ENCODE data around the gene CACNA1B. TPM values are rescaled to one million over a fixed set of nuclear protein-coding genes. Genes with fewer than 3 reads are reported as not detected.

The CACNA1B gene
- polyA plus RNA-seq, 1 experiment, result 0.01 TPM

DNA sequence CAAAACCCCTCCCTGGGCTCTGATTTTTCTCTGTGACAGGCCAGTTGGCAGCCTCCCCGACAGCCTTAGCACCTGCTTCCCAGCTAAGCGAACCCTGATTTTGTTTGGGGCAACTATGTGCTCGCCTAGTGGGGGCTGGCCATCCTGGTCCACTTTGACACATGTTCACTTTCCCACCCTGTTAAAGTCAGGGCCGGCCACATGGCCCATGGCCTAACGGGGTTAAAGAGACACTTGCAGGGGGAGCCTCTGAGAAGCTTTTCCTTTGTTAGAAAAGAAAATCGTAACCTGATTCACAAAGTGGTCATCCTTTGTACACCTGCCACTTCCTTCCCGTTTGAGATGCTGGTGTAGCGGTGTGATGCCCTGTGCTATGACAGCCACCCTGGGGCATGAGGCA is 1.3 kb upstream of the CACNA1B start:
- no peak overlapping the region for H3K27ac ChIP-seq (ENCODE audit: low read depth, low read length)
- peaks cover 34% of the 10 kb centered on the region; the same call in 1 of the 2 replicates for H3K9me3 ChIP-seq (ENCODE audit: control insufficient read depth, insufficient read depth, low read length)
- no peak overlapping the region for H3K4me3 ChIP-seq (ENCODE audit: low read depth, low read length)
- DNase-seq (ENCODE audit: low read depth, low spot score), result no peak
- TF ChIP-seq, protein P1, sequence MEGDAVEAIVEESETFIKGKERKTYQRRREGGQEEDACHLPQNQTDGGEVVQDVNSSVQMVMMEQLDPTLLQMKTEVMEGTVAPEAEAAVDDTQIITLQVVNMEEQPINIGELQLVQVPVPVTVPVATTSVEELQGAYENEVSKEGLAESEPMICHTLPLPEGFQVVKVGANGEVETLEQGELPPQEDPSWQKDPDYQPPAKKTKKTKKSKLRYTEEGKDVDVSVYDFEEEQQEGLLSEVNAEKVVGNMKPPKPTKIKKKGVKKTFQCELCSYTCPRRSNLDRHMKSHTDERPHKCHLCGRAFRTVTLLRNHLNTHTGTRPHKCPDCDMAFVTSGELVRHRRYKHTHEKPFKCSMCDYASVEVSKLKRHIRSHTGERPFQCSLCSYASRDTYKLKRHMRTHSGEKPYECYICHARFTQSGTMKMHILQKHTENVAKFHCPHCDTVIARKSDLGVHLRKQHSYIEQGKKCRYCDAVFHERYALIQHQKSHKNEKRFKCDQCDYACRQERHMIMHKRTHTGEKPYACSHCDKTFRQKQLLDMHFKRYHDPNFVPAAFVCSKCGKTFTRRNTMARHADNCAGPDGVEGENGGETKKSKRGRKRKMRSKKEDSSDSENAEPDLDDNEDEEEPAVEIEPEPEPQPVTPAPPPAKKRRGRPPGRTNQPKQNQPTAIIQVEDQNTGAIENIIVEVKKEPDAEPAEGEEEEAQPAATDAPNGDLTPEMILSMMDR (IDR thresholded peaks at IDR 0.05; ENCODE audit: low read depth, low read length), result no peak
- H3K27me3 ChIP-seq (ENCODE audit: control insufficient read depth, insufficient read depth, low read length), result peaks cover 2% of the 10 kb centered on the region
- CTCF ChIA-PET, result no interaction called here
- POLR2A ChIA-PET, result no interaction called here

DNA sequence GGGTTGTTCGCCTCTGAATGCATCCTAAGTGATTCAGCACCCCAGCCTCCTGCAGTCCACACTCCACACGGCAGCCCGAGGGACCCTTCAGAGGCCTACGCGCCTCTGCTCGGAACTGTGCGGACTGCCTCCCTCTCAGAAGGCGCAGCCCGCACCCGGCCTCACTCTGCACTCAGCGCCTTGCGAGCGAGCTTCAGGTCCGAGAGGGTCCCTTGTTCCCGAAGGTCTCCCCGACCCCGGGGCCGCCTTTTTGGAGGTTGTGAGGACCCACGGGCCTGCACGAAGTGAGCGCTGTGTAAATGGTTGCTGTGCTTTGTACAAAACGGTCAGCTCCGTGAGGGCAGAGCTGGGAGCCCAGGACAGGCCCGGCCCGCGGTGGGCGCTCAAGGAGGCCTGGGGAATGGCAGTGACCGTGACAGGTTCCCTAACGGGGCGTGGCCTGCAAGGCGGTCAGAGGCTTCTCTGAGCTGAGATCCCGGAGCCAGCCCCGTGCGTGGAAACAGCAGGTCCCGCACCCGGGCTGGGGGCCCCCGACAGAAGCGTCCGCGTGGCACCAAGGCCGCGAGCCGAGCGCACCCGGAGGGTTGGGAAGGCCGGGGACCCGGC is 698 bp upstream of the CACNA1B start:
- Histone ChIP-seq H3K9me3 (ENCODE audit: control insufficient read depth, insufficient read depth, low read length) (peaks cover 39% of the 10 kb centered on the region; the same call in 1 of the 2 replicates), H3K27ac (ENCODE audit: low read depth, low read length) (no peak overlapping the region), H3K4me3 (ENCODE audit: low read depth, low read length) (no peak overlapping the region), H3K27me3 (ENCODE audit: control insufficient read depth, insufficient read depth, low read length) (peaks cover 2% of the 10 kb centered on the region)
- CTCF ChIA-PET, result no interaction called here
- TF ChIP-seq, protein P1 (IDR thresholded peaks at IDR 0.05; ENCODE audit: low read depth, low read length), result no peak
- DNase-seq (ENCODE audit: low read depth, low spot score), result no peak
- POLR2A ChIA-PET, result no interaction called here

- CTCF ChIA-PET, result no interaction called here
- TF ChIP-seq, protein P1 (IDR thresholded peaks at IDR 0.05; ENCODE audit: low read depth, low read length), result no peak
- DNase-seq (ENCODE audit: low read depth, low spot score), result no peak
Observed at GRCh38 chr9:137878146-137878941, 762 bp downstream of the CACNA1B start.

GRCh38 chr9:137879052-137879451 is 1.5 kb downstream of the CACNA1B start:
- Histone ChIP-seq H3K9me3 (ENCODE audit: control insufficient read depth, insufficient read depth, low read length) (peaks cover 47% of the 10 kb centered on the region; the same call in 1 of the 2 replicates), H3K27ac (ENCODE audit: low read depth, low read length) (no peak overlapping the region), H3K4me3 (ENCODE audit: low read depth, low read length) (no peak overlapping the region), H3K27me3 (ENCODE audit: control insufficient read depth, insufficient read depth, low read length) (peaks cover 2% of the 10 kb centered on the region)
- TF ChIP-seq, protein P1 (IDR thresholded peaks at IDR 0.05; ENCODE audit: low read depth, low read length), result no peak
- DNase-seq (ENCODE audit: low read depth, low spot score), result no peak
- CTCF ChIA-PET, result no interaction called here
- POLR2A ChIA-PET, result no interaction called here

More at GRCh38 chr9:137878146-137878941, 762 bp downstream of the CACNA1B start:
- POLR2A ChIA-PET, result no interaction called here
- peaks cover 47% of the 10 kb centered on the region; the same call in 1 of the 2 replicates for H3K9me3 ChIP-seq (ENCODE audit: control insufficient read depth, insufficient read depth, low read length)
- H3K27me3 ChIP-seq (ENCODE audit: control insufficient read depth, insufficient read depth, low read length), result peaks cover 2% of the 10 kb centered on the region
- H3K27ac ChIP-seq (ENCODE audit: low read depth, low read length), result no peak overlapping the region
- H3K4me3 ChIP-seq (ENCODE audit: low read depth, low read length), result peak overlapping the region; percentile 17; the same call in 1 of the 2 replicates

- CTCF ChIA-PET, result no interaction called here
- TF ChIP-seq, protein P1 (IDR thresholded peaks at IDR 0.05; ENCODE audit: low read depth, low read length), result no peak
- POLR2A ChIA-PET, result no interaction called here
- Histone ChIP-seq H3K27ac (ENCODE audit: low read depth, low read length) (no peak overlapping the region), H3K27me3 (ENCODE audit: control insufficient read depth, insufficient read depth, low read length) (peaks cover 2% of the 10 kb centered on the region), H3K9me3 (ENCODE audit: control insufficient read depth, insufficient read depth, low read length) (peaks cover 47% of the 10 kb centered on the region; the same call in 1 of the 2 replicates), H3K4me3 (ENCODE audit: low read depth, low read length) (no peak overlapping the region)
- DNase-seq (ENCODE audit: low read depth, low spot score), result no peak
Observed at GRCh38 chr9:137879566-137880150, 2.1 kb downstream of the CACNA1B start.

Measured in AG04450 (cell line).